Measurements from ENCODE around the gene PRRG2.

DNA sequence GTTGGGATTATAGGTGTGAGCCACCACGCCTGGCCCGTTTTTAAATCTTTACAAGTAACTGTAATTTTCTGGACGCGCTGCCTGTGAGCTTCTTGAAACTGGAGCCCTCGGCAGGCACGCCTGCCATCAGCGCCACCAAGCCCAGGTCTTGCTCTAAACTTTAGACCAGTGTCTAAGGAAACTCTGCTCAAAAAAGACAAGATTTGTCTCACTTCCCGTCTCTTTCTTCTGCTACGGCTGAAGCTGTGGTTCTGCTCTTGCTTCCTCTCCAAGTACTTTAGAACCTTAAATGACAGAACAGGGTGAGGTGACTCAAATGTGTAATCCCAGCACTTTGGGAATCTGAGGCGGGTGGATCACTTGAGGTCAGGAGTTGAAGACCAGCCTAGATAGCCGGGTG, 28.4 kb upstream of the PRRG2 start:
- TF ChIP-seq, protein P1, sequence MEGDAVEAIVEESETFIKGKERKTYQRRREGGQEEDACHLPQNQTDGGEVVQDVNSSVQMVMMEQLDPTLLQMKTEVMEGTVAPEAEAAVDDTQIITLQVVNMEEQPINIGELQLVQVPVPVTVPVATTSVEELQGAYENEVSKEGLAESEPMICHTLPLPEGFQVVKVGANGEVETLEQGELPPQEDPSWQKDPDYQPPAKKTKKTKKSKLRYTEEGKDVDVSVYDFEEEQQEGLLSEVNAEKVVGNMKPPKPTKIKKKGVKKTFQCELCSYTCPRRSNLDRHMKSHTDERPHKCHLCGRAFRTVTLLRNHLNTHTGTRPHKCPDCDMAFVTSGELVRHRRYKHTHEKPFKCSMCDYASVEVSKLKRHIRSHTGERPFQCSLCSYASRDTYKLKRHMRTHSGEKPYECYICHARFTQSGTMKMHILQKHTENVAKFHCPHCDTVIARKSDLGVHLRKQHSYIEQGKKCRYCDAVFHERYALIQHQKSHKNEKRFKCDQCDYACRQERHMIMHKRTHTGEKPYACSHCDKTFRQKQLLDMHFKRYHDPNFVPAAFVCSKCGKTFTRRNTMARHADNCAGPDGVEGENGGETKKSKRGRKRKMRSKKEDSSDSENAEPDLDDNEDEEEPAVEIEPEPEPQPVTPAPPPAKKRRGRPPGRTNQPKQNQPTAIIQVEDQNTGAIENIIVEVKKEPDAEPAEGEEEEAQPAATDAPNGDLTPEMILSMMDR (IDR thresholded peaks at IDR 0.05), result no peak
- TF ChIP-seq POLR2A (IDR thresholded peaks at IDR 0.05), result no peak
